GM19438 (cell line): Measurements from ENCODE around the gene DQX1.
A peak's percentile ranks its signal among the peaks of the same experiment; 100 is the strongest.

Experiments
- ATAC-seq: cut with Tn5 transposase; IDR thresholded peaks from one replicate; pipeline ENCODE4 v1.9.1; 2021; ENCODE audit warnings: low read depth; ENCODE audit not compliant: unreplicated experiment

The DQX1 gene

DNA sequence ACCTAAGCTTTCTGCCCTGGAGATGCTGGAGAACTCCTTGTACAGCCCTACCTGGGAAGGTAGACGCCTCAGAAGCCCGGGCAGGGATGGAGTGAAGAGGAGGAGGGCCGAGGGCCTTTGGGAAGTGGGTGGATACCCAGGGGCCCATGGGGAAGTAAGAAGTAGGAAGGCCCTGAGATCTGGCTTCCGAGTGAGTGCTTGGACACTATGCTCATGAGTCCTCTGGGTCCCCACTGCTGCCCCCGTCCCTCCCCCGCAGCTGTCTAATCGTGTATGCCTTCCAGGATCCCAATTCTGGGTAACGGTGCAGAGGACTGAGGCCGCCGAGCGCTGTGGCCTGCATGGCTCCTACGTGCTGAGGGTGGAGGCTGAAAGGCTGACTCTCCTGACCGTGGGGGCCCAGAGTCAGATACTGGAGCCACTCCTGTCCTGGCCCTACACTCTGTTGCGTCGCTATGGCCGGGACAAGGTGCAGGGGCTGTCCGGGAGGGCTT is 29.6 kb upstream of the DQX1 start:
- ATAC-seq = no peak

GRCh38 chr2:74554820-74555531 is 28.9 kb upstream of the DQX1 start:
- peak; percentile 40 for ATAC-seq

DNA sequence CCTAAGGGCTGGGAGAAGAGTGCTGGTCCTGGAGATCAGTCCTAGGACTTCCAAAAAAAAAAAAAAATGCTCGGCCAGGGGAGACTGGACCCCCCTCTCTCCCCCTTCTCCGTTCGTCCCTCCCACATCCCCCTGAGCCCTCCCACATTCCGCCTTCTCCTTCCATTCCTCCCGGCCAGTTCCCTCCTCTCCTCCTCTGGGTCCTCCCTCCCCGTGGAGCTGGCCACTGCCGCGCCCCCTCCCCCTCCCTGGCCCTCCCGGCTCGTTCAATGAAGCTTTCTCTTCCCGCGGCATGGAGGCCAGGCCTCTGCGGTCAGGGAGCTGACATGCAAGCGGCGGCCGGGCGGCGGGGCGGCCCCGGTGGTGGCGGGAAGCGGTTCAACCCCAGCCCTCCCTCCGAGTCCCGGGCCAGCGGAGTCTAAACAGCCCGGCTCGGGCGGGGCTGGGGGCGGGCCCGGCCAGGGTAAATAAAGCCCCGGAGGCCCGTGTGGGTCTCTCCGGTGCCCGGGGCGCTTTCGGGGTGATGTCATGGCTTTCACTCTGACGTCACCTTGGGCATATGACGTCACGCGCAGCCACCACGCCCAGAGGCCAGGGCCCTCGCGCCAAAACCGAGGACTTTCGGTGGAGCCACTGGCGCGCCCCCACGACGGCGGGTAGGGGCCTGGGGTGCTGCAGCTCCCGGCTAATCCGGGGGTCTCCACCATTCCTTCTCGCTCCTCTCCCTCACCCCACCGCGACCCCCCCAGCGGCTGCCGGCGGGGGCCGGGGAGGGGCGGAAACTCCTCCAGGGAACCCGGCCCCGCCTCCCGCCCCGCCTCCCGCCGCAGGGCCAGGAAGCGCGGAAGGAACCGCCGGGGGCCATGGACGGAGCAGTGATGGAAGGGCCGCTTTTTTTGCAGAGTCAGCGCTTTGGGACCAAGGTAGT is 28.1 kb upstream of the DQX1 start, which contains the start of the genes DOK1 and LOXL3:
TSS of gene DOK1 (plus strand) at position 829 of the 928 bp plus-strand sequence. CDS start at position 864, 35 bp downstream.
TSS of gene LOXL3 (minus strand) at position 51 of the 928 bp plus-strand sequence. CDS start 1,308 bp downstream, outside the sequence.
- peak; percentile 44 for ATAC-seq

- ATAC-seq = no peak
Measured at GRCh38 chr2:74552914-74553811, 27.1 kb upstream of the DQX1 start.

- no peak for ATAC-seq
Measured at GRCh38 chr2:74551942-74552913, 26.2 kb upstream of the DQX1 start.

GRCh38 chr2:74551530-74551929 is 25.5 kb upstream of the DQX1 start:
- ATAC-seq = no peak

DNA sequence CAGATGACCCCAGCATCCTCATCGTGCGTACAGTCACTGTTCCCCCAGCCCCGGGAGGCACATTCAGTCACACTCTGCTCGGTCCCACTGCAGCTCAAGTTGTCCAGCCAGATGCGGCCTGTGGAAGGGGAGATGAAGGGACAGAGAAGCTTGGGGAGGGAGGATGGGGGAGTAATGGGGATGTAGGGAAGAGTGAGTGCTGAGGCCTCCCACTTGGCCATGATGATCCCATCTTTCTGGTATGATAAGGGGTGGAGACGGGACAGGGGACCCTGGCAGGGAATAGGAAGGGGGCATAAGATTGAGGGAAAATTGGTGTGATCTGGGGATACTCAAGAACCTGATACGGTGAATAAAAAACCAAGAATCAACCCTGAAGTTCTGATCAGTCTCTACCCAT is 24.2 kb upstream of the DQX1 start:
- no peak for ATAC-seq

GRCh38 chr2:74548900-74549826 is 23.1 kb upstream of the DQX1 start:
- ATAC-seq = no peak

- no peak for ATAC-seq
Measured at GRCh38 chr2:74548285-74548899, 22.4 kb upstream of the DQX1 start.

- no peak for ATAC-seq
Measured at GRCh38 chr2:74546004-74546403, 20.0 kb upstream of the DQX1 start.

DNA sequence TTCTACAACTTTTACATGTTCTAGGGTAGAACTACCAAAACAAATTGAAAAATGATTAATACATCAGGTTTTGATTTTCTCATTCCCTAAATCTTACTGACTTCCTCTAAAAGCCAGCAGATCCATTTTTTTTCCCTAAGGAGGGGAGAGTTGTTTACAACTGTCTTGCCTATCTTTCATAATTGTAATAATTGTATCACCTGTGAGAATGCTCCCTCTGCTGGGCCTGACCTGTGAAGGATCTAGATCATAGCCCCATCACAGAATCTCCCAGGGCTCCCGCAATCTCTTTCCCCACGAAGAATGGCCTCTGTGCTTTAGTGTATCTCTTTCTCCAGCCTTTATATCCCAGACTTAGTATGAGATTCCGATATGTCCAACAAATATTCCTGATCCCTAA is 18.6 kb upstream of the DQX1 start:
- no peak for ATAC-seq

- no peak for ATAC-seq
Measured at GRCh38 chr2:74542978-74543377, 16.9 kb upstream of the DQX1 start.

DNA sequence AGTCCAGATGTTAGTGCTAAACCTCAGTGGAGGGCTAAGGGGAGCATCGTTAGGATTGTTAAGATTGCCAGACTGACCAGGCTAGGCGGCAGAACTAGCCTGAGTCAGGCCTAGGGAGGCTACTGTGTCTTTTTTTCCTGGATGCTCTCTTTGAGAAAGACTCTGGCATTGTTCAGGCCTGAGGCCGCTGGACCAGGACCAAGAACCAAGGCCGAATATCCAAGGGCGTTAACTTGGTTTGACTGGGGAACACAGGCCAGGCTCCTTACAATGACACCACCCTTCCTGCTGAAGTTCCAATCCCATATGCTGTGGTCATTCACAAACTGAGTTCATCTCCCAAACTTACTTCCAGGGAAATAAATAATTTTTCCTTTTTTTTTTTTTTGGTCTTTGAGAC is 14.3 kb upstream of the DQX1 start:
- ATAC-seq = no peak

DNA sequence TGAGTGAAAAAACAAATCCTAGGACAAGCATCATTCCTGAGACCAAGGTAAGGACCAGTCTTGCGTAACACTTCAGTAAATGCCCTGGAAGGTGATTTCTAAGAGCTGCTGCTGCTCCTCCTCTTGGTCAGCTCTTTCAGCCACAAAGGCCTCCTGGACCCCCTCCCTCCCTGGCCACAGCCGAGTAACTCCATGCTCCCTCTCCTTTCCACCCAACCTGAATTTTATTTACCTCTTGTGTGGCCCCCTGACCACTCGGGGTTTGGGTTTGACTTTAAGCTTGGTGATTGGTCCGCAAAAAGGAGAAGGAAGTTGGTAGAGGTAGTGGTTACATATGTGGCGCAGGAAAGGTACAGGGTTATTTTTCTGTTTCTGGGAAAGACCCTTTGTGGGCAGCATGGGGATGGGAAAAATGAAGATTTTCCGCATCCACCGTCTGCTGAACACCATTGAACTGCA is 12.9 kb upstream of the DQX1 start:
- no peak for ATAC-seq

DNA sequence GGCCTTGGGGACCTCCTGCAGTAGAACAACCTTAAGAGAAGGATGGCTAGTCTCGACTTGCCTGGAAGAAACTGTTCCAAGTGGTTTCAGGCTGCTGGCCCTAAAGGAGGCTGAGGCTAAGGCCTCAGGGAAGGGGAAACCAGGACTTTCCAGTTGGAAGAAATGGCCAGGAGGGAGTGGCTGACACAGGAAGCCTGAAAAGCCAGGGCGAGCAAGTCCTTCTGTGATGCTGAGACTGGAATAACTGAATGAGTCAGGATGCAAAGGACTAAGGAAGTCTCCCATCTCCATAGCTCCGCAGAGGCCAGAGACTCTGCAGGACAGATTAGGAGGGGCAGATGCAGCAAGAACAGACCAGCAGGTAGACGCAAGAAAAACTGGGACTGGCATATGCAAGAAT is 11.1 kb upstream of the DQX1 start:
- no peak for ATAC-seq

GRCh38 chr2:74536166-74536950 is 10.3 kb upstream of the DQX1 start:
- no peak for ATAC-seq

DNA sequence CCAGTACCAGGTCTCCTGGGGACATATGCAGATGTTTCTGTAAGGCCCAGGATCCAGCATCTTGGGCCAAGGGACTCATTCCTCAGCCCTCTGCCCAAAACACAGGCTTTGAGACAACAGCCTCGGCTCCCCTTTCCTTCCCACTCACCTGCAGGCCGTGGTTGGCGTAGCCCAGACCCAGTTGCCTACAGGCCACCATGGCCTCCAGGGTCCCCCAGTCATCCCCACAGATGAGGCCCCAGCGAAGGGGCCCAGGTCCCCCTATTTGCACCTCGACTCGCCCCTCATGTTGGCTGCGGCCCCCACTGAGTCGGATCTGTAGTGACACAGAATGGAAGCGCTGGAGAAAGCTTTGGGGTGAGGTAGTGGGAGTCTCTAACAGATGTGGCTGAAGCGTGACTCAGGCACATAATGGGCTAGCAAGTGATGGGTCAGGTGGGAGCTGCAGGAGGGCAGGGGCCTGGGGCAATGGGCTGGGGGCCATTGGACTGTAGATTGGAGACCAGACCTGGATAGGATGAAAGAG is 9.5 kb upstream of the DQX1 start:
- no peak for ATAC-seq
